HG03095 (cell line): Measurements from ENCODE around the gene KLHL21.
"Not testable (repeated sequence)": the region's sequence is repeated elsewhere in the genome, so short reads cannot be mapped to it uniquely, and the experiment has no call there.

Source experiments
- ATAC-seq: cut with Tn5 transposase; IDR thresholded peaks from one replicate; pipeline ENCODE4 v1.9.1; 2021; ENCODE audit warnings: moderate library complexity; ENCODE audit not compliant: unreplicated experiment

Gene KLHL21

GRCh38 chr1:6585081-6585722 is 17.5 kb downstream of the KLHL21 start:
- no peak for ATAC-seq

- ATAC-seq = no peak
Measured at GRCh38 chr1:6584126-6585080, 18.3 kb downstream of the KLHL21 start.

GRCh38 chr1:6582370-6582769 is 20.3 kb downstream of the KLHL21 start:
- no peak for ATAC-seq

GRCh38 chr1:6581561-6582305 is 20.9 kb downstream of the KLHL21 start:
- ATAC-seq = no peak

- ATAC-seq = no peak
Measured at GRCh38 chr1:6580593-6581409, 21.9 kb downstream of the KLHL21 start.

GRCh38 chr1:6580119-6580592 is 22.5 kb downstream of the KLHL21 start:
- ATAC-seq = no peak

GRCh38 chr1:6579374-6580118 is 23.1 kb downstream of the KLHL21 start, which contains the start of gene ZBTB48:
ZBTB48 (plus strand) TSS chr1:6579994; CDS start chr1:6580610, 616 bp downstream.
- peak; percentile 95 for ATAC-seq

GRCh38 chr1:6578624-6579373 is 23.9 kb downstream of the KLHL21 start:
- ATAC-seq = no peak

GRCh38 chr1:6577831-6578525 is 24.7 kb downstream of the KLHL21 start:
- ATAC-seq = no peak

GRCh38 chr1:6574818-6575217 is 27.9 kb downstream of the KLHL21 start:
- no peak for ATAC-seq

GRCh38 chr1:6574025-6574620 is 28.5 kb downstream of the KLHL21 start:
- no peak for ATAC-seq

GRCh38 chr1:6572653-6573383 is 29.9 kb downstream of the KLHL21 start:
- ATAC-seq = no peak

GRCh38 chr1:6570987-6571386 is 31.7 kb downstream of the KLHL21 start:
- ATAC-seq = no peak

GRCh38 chr1:6570100-6570499 is 32.6 kb downstream of the KLHL21 start:
- no peak for ATAC-seq

GRCh38 chr1:6569033-6569432 is 33.6 kb downstream of the KLHL21 start:
- no peak for ATAC-seq

GRCh38 chr1:6560267-6560666 is 42.4 kb downstream of the KLHL21 start:
- no peak for ATAC-seq

GRCh38 chr1:6559161-6559560 is 43.5 kb downstream of the KLHL21 start:
- not testable (repeated sequence) for ATAC-seq
